ENCODE data around the gene P4HA2.

The P4HA2 gene

GRCh38 chr5:132227485-132228240, at the start of gene P4HA2:
Gene P4HA2 (minus strand): TSS chr5:132227853. CDS start chr5:132218626, 9,227 bp downstream.
- peak; percentile 88 for DNase-seq

DNA sequence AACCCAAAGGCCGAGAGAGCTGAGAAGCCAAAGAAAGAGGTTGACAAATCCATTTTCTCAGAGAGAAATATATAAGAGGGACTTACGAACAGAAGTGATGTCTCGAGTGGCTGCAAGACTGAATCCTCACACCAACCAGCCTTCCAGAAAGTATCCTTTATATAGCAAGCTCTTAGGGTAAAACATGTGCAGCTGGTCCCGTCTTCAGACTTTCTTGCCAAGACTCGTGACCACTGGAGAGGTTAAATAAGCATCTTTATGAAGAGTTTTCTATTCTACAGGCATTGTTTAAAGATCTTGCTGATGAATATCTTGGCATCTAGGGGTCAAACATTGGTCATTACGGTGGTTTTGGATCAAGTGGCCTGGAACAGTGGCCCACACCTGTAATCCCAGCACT, 49.6 kb upstream of the P4HA2 start:
- DNase-seq = no peak

GRCh38 chr5:132275367-132276220, 47.9 kb upstream of the P4HA2 start:
- DNase-seq = no peak

DNA sequence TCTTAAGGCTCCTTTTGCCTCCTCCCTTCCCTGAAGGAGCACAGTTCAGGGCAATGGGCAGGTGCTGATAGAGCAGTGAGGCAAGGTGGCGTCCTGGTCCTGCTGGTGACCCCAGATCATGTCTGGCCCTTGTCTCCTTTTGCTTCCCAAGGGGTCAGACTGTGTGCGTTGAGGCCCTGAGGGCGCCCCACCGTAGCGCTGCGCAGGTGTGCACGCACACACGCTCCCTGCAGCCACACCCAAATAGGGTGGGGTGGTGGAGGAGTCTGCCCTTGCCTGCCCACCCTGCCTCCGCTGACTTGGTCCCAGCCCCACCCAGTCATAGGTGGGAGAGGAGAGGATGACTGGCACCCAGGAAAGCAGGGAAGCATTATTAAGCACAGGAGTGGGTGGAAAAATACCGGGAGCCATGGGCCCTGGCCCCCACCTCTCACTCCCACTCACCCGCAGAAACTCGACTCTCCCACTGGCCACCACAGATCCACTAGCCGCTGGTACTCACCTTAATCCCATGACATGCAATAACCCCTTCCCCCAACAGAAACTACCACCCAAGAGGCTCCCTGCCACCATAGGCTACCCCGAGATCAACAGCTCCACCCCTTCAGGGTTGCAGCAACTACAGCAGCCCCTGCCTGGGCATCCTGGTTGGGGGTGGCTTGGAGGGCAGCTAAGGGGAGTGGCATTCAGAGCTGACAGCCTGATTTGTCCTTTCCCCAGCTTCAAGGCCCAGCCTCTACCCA, 46.6 kb upstream of the P4HA2 start:
- DNase-seq = no peak

DNA sequence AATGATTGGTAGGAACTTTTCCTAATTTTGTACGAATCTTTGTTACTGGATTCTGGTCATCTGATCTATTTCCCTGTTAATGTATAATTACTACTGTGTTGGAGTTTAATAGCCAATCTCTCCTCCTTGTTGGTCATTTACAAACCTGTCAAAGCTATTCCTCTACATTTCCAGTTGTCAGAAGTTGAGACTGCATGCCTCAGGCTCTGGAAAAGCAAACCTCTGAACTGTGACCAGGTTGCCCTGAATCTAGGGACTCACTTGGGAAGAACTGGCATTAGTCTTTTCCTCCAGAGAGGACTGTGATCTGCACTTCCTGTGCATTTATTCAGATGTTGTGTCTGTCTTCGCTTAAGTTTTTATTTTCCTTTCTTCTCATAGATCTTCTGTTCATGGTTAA, 46.0 kb upstream of the P4HA2 start:
- no peak for DNase-seq

GRCh38 chr5:132272311-132273210, 44.9 kb upstream of the P4HA2 start:
- peak; percentile 76 for DNase-seq

DNA sequence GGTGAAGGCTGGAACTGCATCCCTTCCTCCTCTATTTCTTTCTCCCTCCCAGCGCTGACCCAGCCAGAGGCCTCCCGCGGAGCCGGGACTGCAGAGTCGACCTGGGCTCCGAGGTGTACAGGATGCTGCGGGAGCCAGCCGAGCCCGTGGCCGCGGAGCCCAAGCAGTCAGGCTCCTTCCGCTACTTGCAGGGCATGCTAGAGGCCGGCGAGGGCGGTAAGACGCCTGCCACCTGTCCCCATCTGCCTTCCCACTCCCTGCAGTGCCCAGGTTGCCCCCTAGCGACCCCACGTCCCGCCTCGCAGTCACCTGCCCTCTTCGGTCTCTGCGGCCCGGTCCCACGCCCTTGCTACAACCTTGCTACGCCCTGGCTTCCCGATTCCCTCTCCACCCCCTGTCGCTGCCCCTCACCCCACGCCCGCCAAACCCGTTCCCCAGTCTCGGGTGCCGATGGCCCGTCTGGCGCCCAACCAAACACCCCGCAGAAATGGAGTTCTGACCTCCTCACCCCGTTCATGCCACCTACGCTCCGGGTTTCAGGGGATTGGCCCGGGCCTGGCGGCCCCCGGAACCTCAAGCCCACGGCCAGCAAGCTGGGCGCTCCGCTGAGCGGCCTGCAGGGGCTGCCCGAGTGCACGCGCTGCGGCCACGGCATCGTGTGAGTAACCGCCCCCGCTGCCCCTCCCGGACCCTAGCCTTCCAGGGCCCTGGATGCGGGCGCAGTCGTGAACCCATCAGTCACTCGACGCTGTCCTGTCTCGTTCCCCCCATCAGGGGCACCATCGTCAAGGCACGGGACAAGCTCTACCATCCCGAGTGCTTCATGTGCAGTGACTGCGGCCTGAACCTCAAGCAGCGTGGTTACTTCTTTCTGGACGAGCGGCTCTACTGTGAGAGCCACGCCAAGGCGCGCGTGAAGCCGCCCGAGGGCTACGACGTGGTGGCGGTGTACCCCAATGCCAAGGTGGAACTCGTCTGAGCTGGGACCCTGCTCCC, 43.9 kb upstream of the P4HA2 start:
- no peak for DNase-seq

DNA sequence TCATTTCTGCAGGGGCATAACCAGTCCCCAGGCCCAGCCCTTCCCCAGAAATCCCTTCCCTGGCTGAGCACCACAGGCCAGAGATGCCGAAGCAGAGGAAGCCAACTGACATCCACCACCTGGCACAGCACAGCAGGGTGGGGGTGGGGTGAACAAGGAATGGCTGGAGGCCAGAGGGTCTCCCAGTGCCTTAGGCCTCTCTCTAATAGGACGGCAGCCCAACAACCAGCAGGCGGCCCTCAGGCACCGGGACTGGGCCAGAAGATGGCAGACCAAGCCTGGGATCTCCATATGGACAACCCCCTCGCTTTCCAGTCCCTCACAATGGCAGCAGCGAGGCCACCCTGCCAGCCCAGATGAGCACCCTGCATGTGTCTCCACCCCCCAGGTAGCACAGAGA, 43.1 kb upstream of the P4HA2 start:
- DNase-seq = peak; percentile 72

DNA sequence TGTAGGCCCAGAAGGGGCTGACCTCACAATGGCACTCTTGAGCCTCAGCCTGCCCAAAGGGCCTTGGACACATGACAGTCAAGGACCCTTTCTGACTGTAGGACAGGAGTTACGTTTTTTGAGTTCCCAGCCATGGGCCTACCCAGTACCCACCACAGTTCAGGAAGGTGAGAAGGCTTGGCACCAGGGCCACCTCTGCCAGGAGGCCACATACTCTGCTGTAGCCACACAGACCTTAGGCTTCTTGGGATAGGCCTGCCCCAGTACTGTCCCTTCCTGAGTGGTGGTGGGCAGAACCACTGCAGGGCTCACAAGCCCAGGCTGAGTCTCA, 42.6 kb upstream of the P4HA2 start:
- no peak for DNase-seq

GRCh38 chr5:132269635-132270334, 42.1 kb upstream of the P4HA2 start:
- no peak for DNase-seq

DNA sequence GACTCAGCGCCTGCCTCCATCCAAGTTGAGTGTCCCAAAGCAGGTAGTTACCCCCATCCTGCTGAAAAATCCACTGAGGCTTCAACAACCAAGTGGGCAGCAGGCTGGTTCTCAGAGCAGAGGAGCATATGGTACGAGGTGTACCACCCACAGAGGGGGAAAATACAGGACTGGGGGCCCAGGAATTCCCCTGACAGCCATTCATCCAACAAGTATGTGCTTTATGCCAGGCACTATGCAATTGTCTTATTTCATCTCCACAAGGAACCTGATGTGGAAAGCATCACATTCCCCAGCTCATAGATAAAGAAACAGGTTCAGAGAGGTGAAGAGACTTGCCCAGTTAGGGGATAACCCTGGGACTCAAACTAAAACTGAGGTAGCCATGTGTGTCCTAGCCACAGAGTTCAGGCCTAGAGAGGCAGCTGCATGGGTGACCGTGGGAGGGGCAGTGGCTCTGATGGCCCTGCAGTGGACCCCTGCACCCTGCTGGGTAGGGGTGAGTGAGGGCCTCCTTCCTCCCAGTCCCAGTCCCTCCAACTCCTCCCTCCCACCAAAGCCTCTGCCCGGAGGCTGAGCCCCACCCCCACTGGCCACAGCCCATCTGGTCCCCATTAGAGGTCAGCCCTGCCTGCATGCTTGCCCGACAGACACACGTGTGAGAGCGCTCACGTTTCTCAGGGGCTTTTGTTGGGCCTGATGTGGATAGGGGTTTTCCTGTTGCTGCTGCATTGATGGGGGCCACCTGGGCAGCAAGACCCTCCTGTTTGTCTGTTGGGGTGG, 41.3 kb upstream of the P4HA2 start:
- DNase-seq = peak; percentile 68

DNA sequence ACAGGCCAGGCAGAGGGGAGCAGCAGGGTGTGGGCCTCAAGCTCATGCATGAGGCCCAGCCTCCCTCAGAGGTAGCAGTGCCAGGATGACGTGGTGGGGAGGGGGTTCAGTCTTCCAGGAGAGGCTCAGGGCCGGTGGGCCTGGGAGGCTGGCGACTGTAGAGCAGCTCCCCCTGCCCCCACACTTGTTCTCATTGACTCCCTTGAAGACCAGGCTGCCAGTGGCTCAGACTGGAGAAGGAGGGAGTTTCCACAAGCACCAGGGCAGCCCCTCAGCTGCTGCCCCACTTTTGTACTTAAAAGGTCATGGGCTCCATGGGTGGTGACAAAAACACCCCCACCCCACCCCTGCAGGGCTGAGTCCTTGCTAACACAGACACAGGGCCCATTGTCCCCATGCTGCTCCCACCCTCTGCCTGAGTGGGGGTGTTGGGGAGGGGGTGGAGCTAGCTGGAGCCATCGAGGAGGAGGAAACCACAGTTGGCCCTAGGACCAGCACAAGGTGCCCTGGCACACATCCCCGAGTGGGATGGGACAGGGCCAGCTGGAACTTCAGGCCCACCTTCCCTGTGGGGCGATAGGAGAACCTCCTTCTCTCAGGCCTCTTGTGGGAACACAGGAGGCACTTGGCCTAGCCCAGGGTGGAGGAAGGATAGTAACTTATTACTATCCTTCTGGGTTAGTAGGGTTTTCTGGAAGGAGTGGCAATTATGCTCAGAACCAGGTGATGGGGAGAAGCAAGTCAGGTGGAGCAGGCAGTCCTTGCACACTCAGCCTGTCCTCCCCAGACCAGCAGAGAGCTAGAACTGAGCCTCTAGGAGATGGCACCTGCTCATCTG, 40.5 kb upstream of the P4HA2 start:
- DNase-seq = no peak

- DNase-seq = no peak
Measured at GRCh38 chr5:132267166-132267739, 39.6 kb upstream of the P4HA2 start.

DNA sequence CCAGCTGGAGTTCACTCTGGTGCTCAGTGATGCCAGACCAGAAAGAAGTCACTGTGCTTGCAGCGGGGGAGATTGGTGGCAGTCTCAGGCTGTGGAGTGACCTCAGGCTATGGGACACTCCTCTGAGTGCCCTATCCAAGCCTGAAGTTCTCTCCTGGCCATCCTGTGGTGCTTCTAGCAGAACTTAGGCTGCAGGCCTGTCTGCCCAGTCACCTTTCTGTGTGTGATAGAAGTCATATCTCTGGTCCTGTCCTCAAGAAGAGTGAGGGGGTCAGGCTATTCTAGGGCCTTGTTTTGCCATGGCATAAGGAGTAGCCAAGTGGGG, 39.1 kb upstream of the P4HA2 start:
- no peak for DNase-seq

DNA sequence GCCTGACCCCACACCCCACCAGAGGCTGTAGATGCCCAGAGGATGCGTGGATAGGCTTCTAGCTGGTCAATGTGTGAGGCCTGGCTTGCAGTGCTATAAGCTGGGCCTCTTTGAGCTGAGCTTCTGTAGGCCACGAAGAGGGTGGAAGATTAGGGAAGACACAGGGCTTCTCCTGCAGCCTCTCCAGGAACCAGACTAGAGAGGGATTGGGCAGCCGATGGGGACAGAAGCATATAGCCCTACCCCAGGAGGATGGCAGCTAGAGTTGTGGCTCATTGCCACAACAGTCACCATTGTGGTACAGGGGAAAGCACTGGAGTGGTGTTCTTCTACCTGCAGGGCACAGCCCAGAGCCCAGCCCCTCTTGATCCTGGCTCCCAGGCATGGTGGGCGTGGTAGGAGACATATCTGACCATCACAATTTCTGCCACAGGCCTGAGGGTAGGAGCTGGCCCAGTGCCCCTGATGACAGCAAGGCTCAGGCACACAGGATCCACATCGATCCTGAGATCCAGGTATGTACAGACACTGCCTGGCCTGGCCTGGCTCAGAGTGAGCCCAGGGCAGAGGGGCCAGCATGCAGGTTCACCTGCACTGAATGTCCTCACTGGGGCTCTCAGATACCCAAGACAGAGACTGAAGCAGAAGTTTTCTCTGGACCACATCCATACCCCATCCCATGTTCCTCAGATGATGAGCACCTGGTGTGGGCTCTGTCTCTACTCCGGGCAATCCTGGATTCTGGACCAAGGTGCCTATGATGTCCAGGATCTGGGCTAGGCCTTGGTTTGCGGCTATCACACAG, 38.6 kb upstream of the P4HA2 start:
- no peak for DNase-seq

- peak; percentile 86 for DNase-seq
Measured at GRCh38 chr5:132265336-132266030, 37.8 kb upstream of the P4HA2 start.
